Liver (tissue), 9 donors: ENCODE data around the gene PDK2. TPM values are rescaled to one million over a fixed set of nuclear protein-coding genes. Genes with fewer than 3 reads are reported as not detected.

Experiments
- DNase-seq: peaks from one replicate; pipeline ENCODE4 v3.0.0-alpha.2; 2017; ENCODE audit warnings: low spot score
- H3K27ac ChIP-seq, 2 donors: one replicate each; pipeline ENCODE4 v1.7.0; 2013; ENCODE audit warnings: inconsistent platforms in 2 of 2, low read length in 2 of 2, control low read depth in 1 of 2, low read depth in 1 of 2, mild to moderate bottlenecking in 1 of 2
- H3K27me3 ChIP-seq, 4 donors: one replicate each; pipeline versions ENCODE4 v1.6.1 to v1.7.0; 2013; ENCODE audit warnings: low read length in 3 of 4, inconsistent platforms in 1 of 4, mild to moderate bottlenecking in 1 of 4, moderate library complexity in 1 of 4; ENCODE audit not compliant: control insufficient read depth in 4 of 4, insufficient read depth in 4 of 4
- H3K36me3 ChIP-seq, 4 donors: one replicate each; pipeline versions ENCODE4 v1.6.1 to v1.7.0; 2013; ENCODE audit warnings: low read length in 3 of 4, mild to moderate bottlenecking in 3 of 4, low read depth in 1 of 4, moderate library complexity in 1 of 4; ENCODE audit not compliant: control insufficient read depth in 4 of 4, insufficient read depth in 3 of 4
- H3K4me1 ChIP-seq, 4 donors: one replicate each; pipeline versions ENCODE4 v1.6.1 to v1.7.0; 2013; ENCODE audit warnings: low read length in 3 of 4, mild to moderate bottlenecking in 3 of 4, moderate library complexity in 1 of 4; ENCODE audit not compliant: control insufficient read depth in 4 of 4, insufficient read depth in 4 of 4
- H3K4me3 ChIP-seq, 3 donors: one replicate each; pipeline versions ENCODE4 v1.6.1 to v1.7.0; 2013; ENCODE audit warnings: low read length in 3 of 3, control low read depth in 1 of 3, low read depth in 1 of 3, mild to moderate bottlenecking in 1 of 3
- H3K9ac ChIP-seq, 2 donors: one replicate each; pipeline ENCODE4 v1.7.0; 2013; ENCODE audit warnings: low read length in 2 of 2, mild to moderate bottlenecking in 2 of 2, moderate library complexity in 2 of 2, control low read depth in 1 of 2, low read depth in 1 of 2
- H3K9me3 ChIP-seq, 4 donors: one replicate each; pipeline versions ENCODE4 v1.6.1 to v1.7.0; 2013; ENCODE audit warnings: low read length in 3 of 4; ENCODE audit not compliant: control insufficient read depth in 4 of 4
- FOXA1 ChIP-seq: IDR thresholded peaks from 2 replicates; pipeline ENCODE4 v1.6.1; 2016; ENCODE audit warnings: antibody characterized with exemption
- FOXA2 ChIP-seq: IDR thresholded peaks from 2 replicates; pipeline ENCODE4 v1.6.1; 2016; ENCODE audit warnings: antibody characterized with exemption
- GABPA ChIP-seq, 2 donors: IDR thresholded peaks in 1 of 2; conservative IDR thresholded peaks in 1 of 2; 2 replicates each; pipeline ENCODE4 v1.6.1; 2016; ENCODE audit warnings: antibody characterized with exemption in 2 of 2, mild to moderate bottlenecking in 1 of 2, moderate library complexity in 1 of 2
- HNF4A ChIP-seq, 2 donors: conservative IDR thresholded peaks; 2 replicates each; pipeline ENCODE4 v1.6.1; 2016; ENCODE audit warnings: antibody characterized with exemption in 2 of 2, mild to moderate bottlenecking in 2 of 2
- HNF4G ChIP-seq: IDR thresholded peaks from 2 replicates; pipeline ENCODE4 v1.6.1; 2016; ENCODE audit warnings: antibody characterized with exemption
- JUND ChIP-seq, 2 donors: IDR thresholded peaks; 2 replicates each; pipeline ENCODE4 v1.6.1; 2016; ENCODE audit warnings: antibody characterized with exemption in 2 of 2
- NR2F2 ChIP-seq: IDR thresholded peaks from 2 replicates; pipeline ENCODE4 v1.6.1; 2016; ENCODE audit warnings: antibody characterized with exemption
- RAD21 ChIP-seq, 2 donors: IDR thresholded peaks; 2 replicates each; pipeline ENCODE4 v1.6.1; 2016; ENCODE audit warnings: antibody characterized with exemption in 2 of 2, mild to moderate bottlenecking in 2 of 2
- RXRA ChIP-seq, 2 donors: IDR thresholded peaks; 2 replicates each; pipeline ENCODE4 v1.6.1; 2017 to 2018; ENCODE audit warnings: antibody characterized with exemption in 2 of 2, mild to moderate bottlenecking in 1 of 2
- TAF1 ChIP-seq: conservative IDR thresholded peaks from 2 replicates; pipeline ENCODE4 v1.6.1; 2016; ENCODE audit warnings: antibody characterized with exemption, mild to moderate bottlenecking
- YY1 ChIP-seq: IDR thresholded peaks from 2 replicates; pipeline ENCODE4 v1.6.1; 2016; ENCODE audit warnings: antibody characterized with exemption, mild to moderate bottlenecking
- WGBS: extraction: QIAGEN DNeasy Blood & Tissue Kit; methylation state at CpG from one replicate; pipeline ENCODE4 v1.1.7; 2013; 5-methylcytosine and 5-hydroxymethylcytosine counted together
- polyA plus RNA-seq, 2 donors: library from polyadenylated mRNA; stranded (reverse) in 1 of 2; unstranded in 1 of 2; fragments of 200-250 nt in 1 of 2; fragments of >200 nt in 1 of 2; fragmentation: Nextera tagmentation in 1 of 2; extraction: Ambion mirVana in 1 of 2; gene quantifications; one replicate each; pipeline versions ENCODE4 v1.2.1 to v1.2.3, GENCODE V29; 2013 to 2015
- total RNA-seq, 2 donors: library from RNA; depleted of rRNA; stranded (reverse); fragments of >200 nt; gene quantifications; one replicate each; pipeline ENCODE4 v1.2.3, GENCODE V29; 2014
- TF ChIP-seq, protein P1 (sequence below): IDR thresholded peaks from 2 replicates; pipeline ENCODE4 v1.6.1; 2016; ENCODE audit warnings: antibody characterized with exemption
- TF ChIP-seq, protein P2 (sequence below): IDR thresholded peaks from 2 replicates; pipeline ENCODE4 v1.6.1; 2016; ENCODE audit warnings: antibody characterized with exemption
- TF ChIP-seq, protein P3 (sequence below): fragments of 150-350 bp; IDR thresholded peaks from 2 replicates; pipeline ENCODE4 v1.5.1; 2017; ENCODE audit warnings: improper control_type of control experiment, low read depth, low read length; ENCODE audit not compliant: missing input control
- TF ChIP-seq, protein P4 (sequence below): IDR thresholded peaks from 2 replicates; pipeline ENCODE4 v1.6.1; 2016; ENCODE audit warnings: antibody characterized with exemption
- TF ChIP-seq, protein P5 (sequence below): IDR thresholded peaks from 2 replicates; pipeline ENCODE4 v1.6.1; 2016; ENCODE audit warnings: antibody characterized with exemption, mild to moderate bottlenecking
- donor health status: healthy.
- donor health status: healthy.
- donor health status: healthy.
- donor health status: healthy.
- donor health status: healthy.

Gene PDK2
- total and polyA plus RNA-seq, 4 donors, result 8.6 to 36.6 (median 28.5) TPM

DNA sequence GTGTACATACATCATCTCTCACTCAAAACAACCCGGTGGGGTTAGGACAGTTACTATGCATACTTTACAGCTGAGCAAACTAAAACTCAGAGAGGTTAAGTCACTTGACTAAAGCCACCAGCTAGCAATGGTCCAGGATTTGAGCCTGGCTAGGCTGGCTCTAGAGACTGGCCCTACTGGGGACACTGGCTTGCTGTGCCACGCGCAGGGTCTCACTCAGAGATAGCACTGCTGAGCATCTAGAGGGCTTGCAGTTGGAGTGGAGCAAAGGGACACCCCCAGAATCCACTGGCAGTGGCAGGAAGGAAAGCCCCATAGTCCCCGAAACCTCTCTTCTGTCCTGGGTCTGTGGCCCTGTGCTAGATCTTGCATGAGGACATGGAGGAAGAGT, 23.7 kb downstream of the PDK2 start (continued):
- TF ChIP-seq, protein P1, sequence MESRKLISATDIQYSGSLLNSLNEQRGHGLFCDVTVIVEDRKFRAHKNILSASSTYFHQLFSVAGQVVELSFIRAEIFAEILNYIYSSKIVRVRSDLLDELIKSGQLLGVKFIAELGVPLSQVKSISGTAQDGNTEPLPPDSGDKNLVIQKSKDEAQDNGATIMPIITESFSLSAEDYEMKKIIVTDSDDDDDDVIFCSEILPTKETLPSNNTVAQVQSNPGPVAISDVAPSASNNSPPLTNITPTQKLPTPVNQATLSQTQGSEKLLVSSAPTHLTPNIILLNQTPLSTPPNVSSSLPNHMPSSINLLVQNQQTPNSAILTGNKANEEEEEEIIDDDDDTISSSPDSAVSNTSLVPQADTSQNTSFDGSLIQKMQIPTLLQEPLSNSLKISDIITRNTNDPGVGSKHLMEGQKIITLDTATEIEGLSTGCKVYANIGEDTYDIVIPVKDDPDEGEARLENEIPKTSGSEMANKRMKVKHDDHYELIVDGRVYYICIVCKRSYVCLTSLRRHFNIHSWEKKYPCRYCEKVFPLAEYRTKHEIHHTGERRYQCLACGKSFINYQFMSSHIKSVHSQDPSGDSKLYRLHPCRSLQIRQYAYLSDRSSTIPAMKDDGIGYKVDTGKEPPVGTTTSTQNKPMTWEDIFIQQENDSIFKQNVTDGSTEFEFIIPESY, result no peak
- TF ChIP-seq TAF1 (no peak), GABPA (IDR thresholded peaks at IDR 0.05 in 1 of 2, conservative IDR thresholded peaks at IDR 0.05 in 1 of 2) (no peak), YY1 (no peak), HNF4G (no peak)
- TF ChIP-seq, protein P2, sequence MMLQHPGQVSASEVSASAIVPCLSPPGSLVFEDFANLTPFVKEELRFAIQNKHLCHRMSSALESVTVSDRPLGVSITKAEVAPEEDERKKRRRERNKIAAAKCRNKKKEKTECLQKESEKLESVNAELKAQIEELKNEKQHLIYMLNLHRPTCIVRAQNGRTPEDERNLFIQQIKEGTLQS, result no peak
- TF ChIP-seq, protein P3, sequence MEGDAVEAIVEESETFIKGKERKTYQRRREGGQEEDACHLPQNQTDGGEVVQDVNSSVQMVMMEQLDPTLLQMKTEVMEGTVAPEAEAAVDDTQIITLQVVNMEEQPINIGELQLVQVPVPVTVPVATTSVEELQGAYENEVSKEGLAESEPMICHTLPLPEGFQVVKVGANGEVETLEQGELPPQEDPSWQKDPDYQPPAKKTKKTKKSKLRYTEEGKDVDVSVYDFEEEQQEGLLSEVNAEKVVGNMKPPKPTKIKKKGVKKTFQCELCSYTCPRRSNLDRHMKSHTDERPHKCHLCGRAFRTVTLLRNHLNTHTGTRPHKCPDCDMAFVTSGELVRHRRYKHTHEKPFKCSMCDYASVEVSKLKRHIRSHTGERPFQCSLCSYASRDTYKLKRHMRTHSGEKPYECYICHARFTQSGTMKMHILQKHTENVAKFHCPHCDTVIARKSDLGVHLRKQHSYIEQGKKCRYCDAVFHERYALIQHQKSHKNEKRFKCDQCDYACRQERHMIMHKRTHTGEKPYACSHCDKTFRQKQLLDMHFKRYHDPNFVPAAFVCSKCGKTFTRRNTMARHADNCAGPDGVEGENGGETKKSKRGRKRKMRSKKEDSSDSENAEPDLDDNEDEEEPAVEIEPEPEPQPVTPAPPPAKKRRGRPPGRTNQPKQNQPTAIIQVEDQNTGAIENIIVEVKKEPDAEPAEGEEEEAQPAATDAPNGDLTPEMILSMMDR, result no peak

DNA sequence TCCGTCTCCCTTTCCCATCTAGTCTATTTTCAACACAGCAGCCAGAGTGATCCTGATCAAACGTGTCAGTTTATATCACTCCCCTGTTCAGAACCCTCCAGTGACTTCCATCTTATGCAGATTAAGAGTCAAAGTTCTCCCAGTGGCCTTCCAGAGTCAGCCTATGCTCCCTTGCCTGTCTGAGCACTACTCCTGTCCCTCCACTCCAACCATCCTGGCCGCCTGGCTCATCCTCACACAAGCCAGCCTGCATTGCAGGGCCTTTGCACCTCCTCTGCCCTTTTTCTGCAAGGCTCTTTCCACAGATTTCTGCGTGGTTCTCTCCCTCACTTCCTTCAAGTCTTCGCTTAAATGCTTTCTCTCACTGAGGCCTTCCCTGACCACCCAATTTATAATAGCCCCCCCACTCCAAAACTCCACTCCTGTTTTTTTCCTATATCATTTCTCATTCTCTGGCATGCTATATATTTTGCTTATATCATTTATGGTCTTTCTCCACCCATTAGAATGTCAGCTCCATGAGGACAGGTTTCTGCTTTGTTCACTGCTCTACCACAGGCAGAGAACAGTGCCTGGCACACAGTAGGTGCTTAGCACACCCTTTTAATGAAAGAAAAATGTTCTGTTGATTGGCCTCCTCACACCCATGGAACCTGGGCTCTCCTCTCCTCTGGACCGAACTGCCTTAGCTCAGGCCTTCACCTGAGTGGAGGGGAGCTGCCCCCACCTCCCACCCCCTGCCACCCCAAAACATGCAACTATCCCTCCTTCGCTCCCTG, 25.5 kb downstream of the PDK2 start:
- Histone ChIP-seq H3K36me3 (no peaks in the 10 kb centered on the region), H3K27me3 (no peaks in the 10 kb centered on the region), H3K9me3 (no peaks in the 10 kb centered on the region), H3K4me3 (no peak overlapping the region), H3K9ac (no peak overlapping the region), H3K4me1 (peaks cover 0 to 12% (median 9%) of the 10 kb centered on the region in 4 donors), H3K27ac (no peak overlapping the region)
- DNase-seq, result no peak
- 93% methylated on average over 7 of the region's 7 CpGs for WGBS
- no peak for TF ChIP-seq TAF1
- TF ChIP-seq, protein P3, result no peak
- TF ChIP-seq RXRA (IDR thresholded peaks at IDR 0.05), result no peak
- no peak for TF ChIP-seq RAD21 (IDR thresholded peaks at IDR 0.05)
- TF ChIP-seq, protein P4, sequence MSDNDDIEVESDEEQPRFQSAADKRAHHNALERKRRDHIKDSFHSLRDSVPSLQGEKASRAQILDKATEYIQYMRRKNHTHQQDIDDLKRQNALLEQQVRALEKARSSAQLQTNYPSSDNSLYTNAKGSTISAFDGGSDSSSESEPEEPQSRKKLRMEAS, result no peak
- no peak for TF ChIP-seq YY1
- TF ChIP-seq, protein P1, result no peak
- TF ChIP-seq, protein P5, sequence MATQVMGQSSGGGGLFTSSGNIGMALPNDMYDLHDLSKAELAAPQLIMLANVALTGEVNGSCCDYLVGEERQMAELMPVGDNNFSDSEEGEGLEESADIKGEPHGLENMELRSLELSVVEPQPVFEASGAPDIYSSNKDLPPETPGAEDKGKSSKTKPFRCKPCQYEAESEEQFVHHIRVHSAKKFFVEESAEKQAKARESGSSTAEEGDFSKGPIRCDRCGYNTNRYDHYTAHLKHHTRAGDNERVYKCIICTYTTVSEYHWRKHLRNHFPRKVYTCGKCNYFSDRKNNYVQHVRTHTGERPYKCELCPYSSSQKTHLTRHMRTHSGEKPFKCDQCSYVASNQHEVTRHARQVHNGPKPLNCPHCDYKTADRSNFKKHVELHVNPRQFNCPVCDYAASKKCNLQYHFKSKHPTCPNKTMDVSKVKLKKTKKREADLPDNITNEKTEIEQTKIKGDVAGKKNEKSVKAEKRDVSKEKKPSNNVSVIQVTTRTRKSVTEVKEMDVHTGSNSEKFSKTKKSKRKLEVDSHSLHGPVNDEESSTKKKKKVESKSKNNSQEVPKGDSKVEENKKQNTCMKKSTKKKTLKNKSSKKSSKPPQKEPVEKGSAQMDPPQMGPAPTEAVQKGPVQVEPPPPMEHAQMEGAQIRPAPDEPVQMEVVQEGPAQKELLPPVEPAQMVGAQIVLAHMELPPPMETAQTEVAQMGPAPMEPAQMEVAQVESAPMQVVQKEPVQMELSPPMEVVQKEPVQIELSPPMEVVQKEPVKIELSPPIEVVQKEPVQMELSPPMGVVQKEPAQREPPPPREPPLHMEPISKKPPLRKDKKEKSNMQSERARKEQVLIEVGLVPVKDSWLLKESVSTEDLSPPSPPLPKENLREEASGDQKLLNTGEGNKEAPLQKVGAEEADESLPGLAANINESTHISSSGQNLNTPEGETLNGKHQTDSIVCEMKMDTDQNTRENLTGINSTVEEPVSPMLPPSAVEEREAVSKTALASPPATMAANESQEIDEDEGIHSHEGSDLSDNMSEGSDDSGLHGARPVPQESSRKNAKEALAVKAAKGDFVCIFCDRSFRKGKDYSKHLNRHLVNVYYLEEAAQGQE, result no peak
- no peak for TF ChIP-seq FOXA2
- TF ChIP-seq HNF4G, result no peak
- no peak for TF ChIP-seq HNF4A (conservative IDR thresholded peaks at IDR 0.05)
- no peak for TF ChIP-seq GABPA (IDR thresholded peaks at IDR 0.05 in 1 of 2, conservative IDR thresholded peaks at IDR 0.05 in 1 of 2)
- TF ChIP-seq, protein P2, result no peak
- no peak for TF ChIP-seq JUND (IDR thresholded peaks at IDR 0.05)
- no peak for TF ChIP-seq NR2F2
- TF ChIP-seq FOXA1, result no peak
